Ishikawa (cell line): ENCODE measurements around the gene BTBD16.

Experiments used
- CEBPB ChIP-seq: IDR thresholded peaks from 2 replicates; pipeline ENCODE4 v1.6.1; 2012
- CREB1 ChIP-seq: IDR thresholded peaks from 2 replicates; pipeline ENCODE4 v1.6.1; 2012; ENCODE audit warnings: low read depth
- EGR1 ChIP-seq: IDR thresholded peaks from 2 replicates; pipeline ENCODE4 v1.6.1; 2012
- EP300 ChIP-seq: IDR thresholded peaks from 2 replicates; pipeline ENCODE4 v1.6.1; 2012; ENCODE audit warnings: borderline replicate concordance
- NFIC ChIP-seq: IDR thresholded peaks from 2 replicates; pipeline ENCODE4 v1.6.1; 2012
- RAD21 ChIP-seq: IDR thresholded peaks from 2 replicates; pipeline ENCODE4 v1.6.1; 2012; ENCODE audit warnings: low read depth
- TAF1 ChIP-seq: IDR thresholded peaks from 2 replicates; pipeline ENCODE4 v1.6.1; 2012; ENCODE audit warnings: low read depth, mild to moderate bottlenecking
- TCF12 ChIP-seq: IDR thresholded peaks from 2 replicates; pipeline ENCODE4 v1.6.1; 2012; ENCODE audit warnings: low read depth
- TEAD4 ChIP-seq: IDR thresholded peaks from 2 replicates; pipeline ENCODE4 v1.6.1; 2012
- YY1 ChIP-seq: IDR thresholded peaks from 2 replicates; pipeline ENCODE4 v1.6.1; 2012; ENCODE audit warnings: low read depth
- ZBTB7A ChIP-seq: IDR thresholded peaks from 2 replicates; pipeline ENCODE4 v1.6.1; 2012; ENCODE audit warnings: low read depth
- TF ChIP-seq, protein P1 (sequence below): IDR thresholded peaks from 2 replicates; pipeline ENCODE4 v1.6.1; 2012
- TF ChIP-seq, protein P2 (sequence below): IDR thresholded peaks from 2 replicates; pipeline ENCODE4 v1.6.1; 2012
- TF ChIP-seq, protein P3 (sequence below): IDR thresholded peaks from 2 replicates; pipeline ENCODE4 v1.6.1; 2012; ENCODE audit warnings: low read depth, mild to moderate bottlenecking

DNA sequence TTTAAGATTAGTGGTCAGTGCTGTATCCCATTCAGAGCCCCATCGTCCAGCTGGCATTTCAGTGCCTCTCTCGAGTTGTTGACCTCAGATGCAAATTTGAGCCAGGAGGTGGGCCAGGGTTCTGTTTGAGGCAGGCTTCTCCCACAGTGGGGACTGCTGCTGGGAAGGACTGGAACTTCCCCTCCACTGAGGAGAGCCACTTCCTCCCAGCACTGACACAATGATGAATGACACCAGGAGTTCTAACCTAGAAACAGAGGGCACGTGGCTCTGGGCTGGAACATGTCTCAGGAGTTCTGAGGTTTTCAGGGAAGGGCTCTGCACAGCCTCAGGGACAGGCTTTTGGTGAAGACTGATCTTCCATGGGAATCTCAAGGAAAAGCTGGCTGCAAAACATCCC, 18.3 kb upstream of the BTBD16 start:
- TF ChIP-seq TAF1 (no peak), EGR1 (no peak), NFIC (no peak), ZBTB7A (no peak), RAD21 (no peak), EP300 (no peak), TCF12 (no peak), YY1 (no peak), CREB1 (no peak), CEBPB (no peak), TEAD4 (no peak)
- TF ChIP-seq, protein P1, sequence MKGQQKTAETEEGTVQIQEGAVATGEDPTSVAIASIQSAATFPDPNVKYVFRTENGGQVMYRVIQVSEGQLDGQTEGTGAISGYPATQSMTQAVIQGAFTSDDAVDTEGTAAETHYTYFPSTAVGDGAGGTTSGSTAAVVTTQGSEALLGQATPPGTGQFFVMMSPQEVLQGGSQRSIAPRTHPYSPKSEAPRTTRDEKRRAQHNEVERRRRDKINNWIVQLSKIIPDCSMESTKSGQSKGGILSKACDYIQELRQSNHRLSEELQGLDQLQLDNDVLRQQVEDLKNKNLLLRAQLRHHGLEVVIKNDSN, result no peak
- TF ChIP-seq, protein P2, sequence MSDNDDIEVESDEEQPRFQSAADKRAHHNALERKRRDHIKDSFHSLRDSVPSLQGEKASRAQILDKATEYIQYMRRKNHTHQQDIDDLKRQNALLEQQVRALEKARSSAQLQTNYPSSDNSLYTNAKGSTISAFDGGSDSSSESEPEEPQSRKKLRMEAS, result no peak
- TF ChIP-seq, protein P3, sequence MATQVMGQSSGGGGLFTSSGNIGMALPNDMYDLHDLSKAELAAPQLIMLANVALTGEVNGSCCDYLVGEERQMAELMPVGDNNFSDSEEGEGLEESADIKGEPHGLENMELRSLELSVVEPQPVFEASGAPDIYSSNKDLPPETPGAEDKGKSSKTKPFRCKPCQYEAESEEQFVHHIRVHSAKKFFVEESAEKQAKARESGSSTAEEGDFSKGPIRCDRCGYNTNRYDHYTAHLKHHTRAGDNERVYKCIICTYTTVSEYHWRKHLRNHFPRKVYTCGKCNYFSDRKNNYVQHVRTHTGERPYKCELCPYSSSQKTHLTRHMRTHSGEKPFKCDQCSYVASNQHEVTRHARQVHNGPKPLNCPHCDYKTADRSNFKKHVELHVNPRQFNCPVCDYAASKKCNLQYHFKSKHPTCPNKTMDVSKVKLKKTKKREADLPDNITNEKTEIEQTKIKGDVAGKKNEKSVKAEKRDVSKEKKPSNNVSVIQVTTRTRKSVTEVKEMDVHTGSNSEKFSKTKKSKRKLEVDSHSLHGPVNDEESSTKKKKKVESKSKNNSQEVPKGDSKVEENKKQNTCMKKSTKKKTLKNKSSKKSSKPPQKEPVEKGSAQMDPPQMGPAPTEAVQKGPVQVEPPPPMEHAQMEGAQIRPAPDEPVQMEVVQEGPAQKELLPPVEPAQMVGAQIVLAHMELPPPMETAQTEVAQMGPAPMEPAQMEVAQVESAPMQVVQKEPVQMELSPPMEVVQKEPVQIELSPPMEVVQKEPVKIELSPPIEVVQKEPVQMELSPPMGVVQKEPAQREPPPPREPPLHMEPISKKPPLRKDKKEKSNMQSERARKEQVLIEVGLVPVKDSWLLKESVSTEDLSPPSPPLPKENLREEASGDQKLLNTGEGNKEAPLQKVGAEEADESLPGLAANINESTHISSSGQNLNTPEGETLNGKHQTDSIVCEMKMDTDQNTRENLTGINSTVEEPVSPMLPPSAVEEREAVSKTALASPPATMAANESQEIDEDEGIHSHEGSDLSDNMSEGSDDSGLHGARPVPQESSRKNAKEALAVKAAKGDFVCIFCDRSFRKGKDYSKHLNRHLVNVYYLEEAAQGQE, result no peak
